Middle frontal gyrus (tissue), 1 donor: ENCODE measurements around the gene TACC2.

ENCODE experiments used
- DNase-seq: peaks from one replicate; pipeline ENCODE4 v3.0.0-alpha.2; 2015; ENCODE audit warnings: low spot score; ENCODE audit errors: extremely low spot score

Gene TACC2

GRCh38 chr10:122142641-122143237 lies 153.8 kb downstream of the TACC2 start:
- no peak for DNase-seq

DNA sequence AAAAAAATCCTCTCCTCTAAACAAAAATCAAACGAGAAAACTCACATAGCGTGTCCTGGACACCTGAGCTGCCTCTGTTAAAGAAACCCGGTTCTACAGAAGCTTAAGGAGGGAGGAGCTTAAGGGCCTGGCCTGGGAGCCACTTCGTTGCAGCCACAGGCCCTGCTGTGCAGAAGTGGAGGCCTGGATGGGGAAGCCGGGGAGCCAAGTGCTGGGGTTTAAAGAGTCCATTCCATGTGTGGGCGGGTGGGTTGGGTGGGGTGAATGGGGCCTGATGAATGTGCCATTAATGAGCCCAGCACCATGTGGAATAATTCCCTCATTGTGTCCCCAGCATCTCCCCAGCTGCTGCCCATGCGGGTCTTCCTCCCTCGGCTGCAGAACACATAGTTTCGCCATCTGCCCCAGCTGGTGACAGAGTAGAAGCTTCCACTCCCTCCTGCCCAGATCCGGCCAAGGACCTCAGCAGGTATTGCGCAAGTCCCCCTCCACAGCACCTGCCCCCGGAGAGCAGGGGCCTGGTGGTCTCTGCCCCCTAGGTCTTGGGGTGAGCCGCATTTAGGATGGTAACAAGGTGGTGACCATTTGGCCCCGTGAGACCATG lies 154.4 kb downstream of the TACC2 start:
- no peak for DNase-seq

GRCh38 chr10:122144199-122144598 lies 155.2 kb downstream of the TACC2 start:
- no peak for DNase-seq

- no peak for DNase-seq
Measured at GRCh38 chr10:122145113-122145512, 156.2 kb downstream of the TACC2 start.

- DNase-seq: no peak
Measured at GRCh38 chr10:122147663-122148062, 158.7 kb downstream of the TACC2 start.

GRCh38 chr10:122148876-122149560 lies 160.1 kb downstream of the TACC2 start:
- DNase-seq: no peak

DNA sequence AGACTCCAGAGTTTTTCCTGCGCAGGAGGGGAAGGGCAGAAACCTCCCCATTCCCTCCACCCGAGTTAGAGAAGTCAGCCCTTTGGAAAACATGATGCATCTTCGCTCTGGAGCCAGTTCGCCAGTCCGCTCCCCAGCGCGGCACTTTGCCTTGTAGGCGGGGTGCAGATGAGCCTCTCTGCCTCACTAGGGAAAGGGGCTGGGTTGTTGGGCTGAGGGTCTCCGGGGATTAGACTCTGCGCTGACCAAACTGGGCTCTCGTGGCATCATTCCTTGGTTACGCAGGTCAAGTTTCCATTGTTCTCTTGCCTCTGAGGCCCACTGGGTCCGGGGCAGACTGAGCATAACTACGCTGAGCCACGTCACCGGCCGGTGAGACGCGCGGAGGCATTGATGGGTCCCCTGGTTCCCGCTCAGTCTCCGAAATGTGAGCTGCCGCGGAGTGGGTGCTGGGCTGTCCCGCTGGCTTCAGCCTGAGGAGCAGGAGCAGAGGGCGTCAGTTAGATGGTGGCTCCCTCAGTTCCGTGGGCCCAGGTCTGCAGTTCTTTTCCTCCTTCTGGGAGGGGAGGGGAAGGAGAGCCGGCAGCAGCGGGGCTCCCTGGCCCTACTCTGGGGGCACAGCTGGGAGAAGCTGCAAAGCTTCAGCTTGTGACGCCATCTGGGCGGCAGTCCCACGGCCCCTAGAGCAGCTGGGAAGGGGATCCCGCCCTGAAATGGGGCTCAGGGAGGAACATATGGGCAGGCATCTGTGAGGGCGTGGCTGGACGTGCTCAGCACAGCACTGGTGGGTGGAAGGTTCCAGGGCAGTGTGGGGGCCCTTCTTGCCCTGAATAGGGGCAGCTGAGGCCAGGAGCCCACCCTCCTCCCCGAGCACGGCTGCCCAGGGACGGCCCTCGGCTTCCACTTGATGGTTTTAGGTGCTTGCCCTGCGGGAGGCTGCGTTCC lies 160.9 kb downstream of the TACC2 start:
- DNase-seq: no peak

DNA sequence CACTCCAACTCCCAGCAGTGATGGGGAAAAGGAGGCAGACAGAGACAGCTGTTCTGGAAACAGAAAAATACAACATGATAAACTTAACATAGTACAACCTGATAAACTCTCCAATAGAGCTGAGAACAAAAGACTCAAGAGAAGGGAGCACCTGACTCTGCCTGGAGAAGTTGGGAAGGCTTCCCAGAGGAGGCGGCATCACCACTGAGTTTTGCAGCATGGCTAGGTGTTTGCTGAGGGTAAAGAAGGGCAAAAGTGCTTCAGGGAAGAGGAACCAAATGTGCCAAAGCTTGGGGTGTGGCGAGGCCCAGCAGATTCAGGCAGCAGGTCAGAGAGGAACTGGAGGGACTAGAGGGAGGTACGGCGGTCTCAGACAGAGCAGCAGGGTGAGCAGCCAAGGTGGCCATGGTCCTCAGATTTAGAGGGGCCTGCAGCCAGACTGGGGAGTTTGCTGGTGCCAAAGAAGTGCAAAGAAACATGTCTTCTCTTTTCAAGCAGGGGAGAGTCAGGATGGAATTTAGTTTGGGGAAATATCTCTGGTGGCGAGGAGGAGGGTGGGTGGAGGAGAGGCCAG lies 162.2 kb downstream of the TACC2 start:
- no peak for DNase-seq

DNA sequence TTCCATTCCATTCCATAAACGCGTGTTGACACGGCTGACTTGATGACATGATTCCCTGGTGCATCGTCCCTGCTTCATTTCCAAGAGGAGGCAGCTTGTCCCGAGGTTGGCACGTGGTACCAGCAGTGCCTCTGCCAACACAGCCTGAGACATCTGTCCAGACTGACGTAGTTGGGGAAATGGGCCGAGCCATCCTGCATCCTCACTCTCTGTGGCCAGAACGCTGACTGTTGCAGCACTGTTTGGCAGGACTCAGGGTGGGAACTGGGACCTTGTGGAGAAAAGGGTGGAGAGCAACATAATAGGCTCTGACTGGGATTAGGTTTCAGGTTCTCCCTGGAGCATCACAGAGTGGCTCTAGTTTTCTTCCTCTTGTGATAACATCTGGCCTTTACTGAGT lies 163.6 kb downstream of the TACC2 start:
- peak; percentile 85 for DNase-seq

GRCh38 chr10:122154031-122154544 lies 165.1 kb downstream of the TACC2 start:
- no peak for DNase-seq

- no peak for DNase-seq
Measured at GRCh38 chr10:122154545-122155366, 165.8 kb downstream of the TACC2 start.

- DNase-seq: no peak
Measured at GRCh38 chr10:122157451-122157850, 168.5 kb downstream of the TACC2 start.

GRCh38 chr10:122158362-122158761 lies 169.4 kb downstream of the TACC2 start:
- no peak for DNase-seq

- no peak for DNase-seq
Measured at GRCh38 chr10:122159141-122159970, 170.4 kb downstream of the TACC2 start.

DNA sequence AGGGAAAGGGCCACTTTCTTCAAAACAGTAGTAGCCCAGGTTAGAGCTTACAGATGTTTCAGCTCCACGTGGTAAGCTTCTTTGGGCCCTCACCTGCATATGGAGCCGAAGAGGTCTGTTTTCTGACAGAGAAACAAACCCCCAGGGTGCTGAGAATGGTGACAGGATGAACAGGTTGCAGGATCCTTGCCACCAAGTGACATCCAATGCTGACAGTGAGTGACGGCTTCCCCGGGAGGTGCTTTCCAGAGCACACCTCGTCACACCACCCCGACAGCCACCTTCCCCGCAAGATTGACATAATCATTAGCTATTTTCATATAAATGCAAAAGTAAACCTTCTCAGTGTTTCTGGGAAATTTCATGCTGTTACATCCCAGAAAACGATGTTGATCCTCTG lies 172.8 kb downstream of the TACC2 start:
- DNase-seq: no peak

- no peak for DNase-seq
Measured at GRCh38 chr10:122162671-122163173, 173.8 kb downstream of the TACC2 start.

GRCh38 chr10:122163174-122164022 lies 174.4 kb downstream of the TACC2 start:
- DNase-seq: no peak

DNA sequence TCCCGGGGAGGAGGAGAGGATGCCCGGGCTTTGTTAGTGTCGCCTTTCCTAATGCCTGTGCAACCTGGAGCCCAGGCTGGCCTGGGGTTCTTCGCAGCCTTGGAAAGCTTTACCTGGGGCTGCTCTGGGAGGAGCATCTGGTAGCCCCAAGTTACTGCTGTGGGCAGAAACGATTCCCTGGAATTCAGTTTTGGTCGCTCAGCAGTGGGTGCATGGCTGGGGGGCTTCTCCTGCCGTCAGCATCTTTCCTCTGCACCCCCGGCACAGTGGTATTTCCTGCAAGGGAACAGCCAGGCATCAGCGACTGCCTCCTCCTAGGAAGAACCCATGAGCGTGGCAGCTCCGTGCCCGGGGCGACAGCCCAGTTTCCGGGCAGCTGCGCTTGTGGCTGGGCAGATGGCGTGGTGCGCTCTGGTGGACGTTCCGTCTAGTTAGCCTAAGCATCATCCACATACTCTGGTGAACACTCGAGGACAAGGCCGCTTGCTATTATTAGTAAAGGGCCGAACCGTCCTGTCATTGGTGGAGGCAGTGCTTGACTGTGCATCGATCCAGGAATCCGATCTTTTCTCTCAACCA lies 175.1 kb downstream of the TACC2 start:
- peak; percentile 61 for DNase-seq
